Bronchial epithelial cell (primary cell): ENCODE results near the gene SOD1. TPM values are rescaled to one million over a fixed set of nuclear protein-coding genes. Genes with fewer than 3 reads are reported as not detected.

Experiments used
- DNase-seq: peaks from one replicate; pipeline ENCODE4 v3.0.0-alpha.2; 2010; ENCODE audit warnings: low read depth
- FAIRE-seq: peaks from 2 replicates; lab custom pipeline; 2011; peaks lifted over from hg19 to GRCh38; lab: Jason Lieb, UNC
- H3K27me3 ChIP-seq: 2 replicates; pipeline ENCODE4 v1.5.1; 2011; ENCODE audit warnings: low read length; ENCODE audit not compliant: control insufficient read depth, insufficient read depth
- H3K36me3 ChIP-seq: 2 replicates; pipeline ENCODE4 v1.5.1; 2011; ENCODE audit warnings: low read length; ENCODE audit not compliant: control insufficient read depth, insufficient read depth
- H3K4me3 ChIP-seq: 2 replicates; pipeline ENCODE4 v1.5.1; 2011; ENCODE audit warnings: mild to moderate bottlenecking, low read depth, low read length, control low read depth
- total RNA-seq: library from RNA; depleted of rRNA; stranded (reverse); fragments of >200 nt; gene quantifications from 2 replicates; pipeline ENCODE4 v1.2.1, GENCODE V29; 2014
- TF ChIP-seq, protein P1 (sequence below): IDR thresholded peaks from 2 replicates; pipeline ENCODE4 v1.5.1; 2011; ENCODE audit warnings: mild to moderate bottlenecking, moderate library complexity, low read length, control low read depth, inconsistent platforms; ENCODE audit not compliant: insufficient read depth, severe bottlenecking

SOD1 gene
- total RNA-seq: 116 and 154 TPM in 2 replicates

DNA sequence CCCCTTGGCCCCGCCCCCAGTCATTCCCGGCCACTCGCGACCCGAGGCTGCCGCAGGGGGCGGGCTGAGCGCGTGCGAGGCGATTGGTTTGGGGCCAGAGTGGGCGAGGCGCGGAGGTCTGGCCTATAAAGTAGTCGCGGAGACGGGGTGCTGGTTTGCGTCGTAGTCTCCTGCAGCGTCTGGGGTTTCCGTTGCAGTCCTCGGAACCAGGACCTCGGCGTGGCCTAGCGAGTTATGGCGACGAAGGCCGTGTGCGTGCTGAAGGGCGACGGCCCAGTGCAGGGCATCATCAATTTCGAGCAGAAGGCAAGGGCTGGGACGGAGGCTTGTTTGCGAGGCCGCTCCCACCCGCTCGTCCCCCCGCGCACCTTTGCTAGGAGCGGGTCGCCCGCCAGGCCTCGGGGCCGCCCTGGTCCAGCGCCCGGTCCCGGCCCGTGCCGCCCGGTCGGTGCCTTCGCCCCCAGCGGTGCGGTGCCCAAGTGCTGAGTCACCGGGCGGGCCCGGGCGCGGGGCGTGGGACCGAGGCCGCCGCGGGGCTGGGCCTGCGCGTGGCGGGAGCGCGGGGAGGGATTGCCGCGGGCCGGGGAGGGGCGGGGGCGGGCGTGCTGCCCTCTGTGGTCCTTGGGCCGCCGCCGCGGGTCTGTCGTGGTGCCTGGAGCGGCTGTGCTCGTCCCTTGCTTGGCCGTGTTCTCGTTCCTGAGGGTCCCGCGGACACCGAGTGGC lies at the start of gene SOD1:
SOD1 (plus strand) TSS at position 158 of the 723 bp plus-strand sequence; CDS start at position 235, 77 bp downstream.
- Histone ChIP-seq H3K36me3 (peaks cover 4% of the 10 kb centered on the region), H3K4me3 (peak within 1 kb of the TSS; percentile 99), H3K27me3 (no peaks in the 10 kb centered on the region)
- DNase-seq (peak; percentile 74), FAIRE-seq (no peak)
- TF ChIP-seq, protein P1, sequence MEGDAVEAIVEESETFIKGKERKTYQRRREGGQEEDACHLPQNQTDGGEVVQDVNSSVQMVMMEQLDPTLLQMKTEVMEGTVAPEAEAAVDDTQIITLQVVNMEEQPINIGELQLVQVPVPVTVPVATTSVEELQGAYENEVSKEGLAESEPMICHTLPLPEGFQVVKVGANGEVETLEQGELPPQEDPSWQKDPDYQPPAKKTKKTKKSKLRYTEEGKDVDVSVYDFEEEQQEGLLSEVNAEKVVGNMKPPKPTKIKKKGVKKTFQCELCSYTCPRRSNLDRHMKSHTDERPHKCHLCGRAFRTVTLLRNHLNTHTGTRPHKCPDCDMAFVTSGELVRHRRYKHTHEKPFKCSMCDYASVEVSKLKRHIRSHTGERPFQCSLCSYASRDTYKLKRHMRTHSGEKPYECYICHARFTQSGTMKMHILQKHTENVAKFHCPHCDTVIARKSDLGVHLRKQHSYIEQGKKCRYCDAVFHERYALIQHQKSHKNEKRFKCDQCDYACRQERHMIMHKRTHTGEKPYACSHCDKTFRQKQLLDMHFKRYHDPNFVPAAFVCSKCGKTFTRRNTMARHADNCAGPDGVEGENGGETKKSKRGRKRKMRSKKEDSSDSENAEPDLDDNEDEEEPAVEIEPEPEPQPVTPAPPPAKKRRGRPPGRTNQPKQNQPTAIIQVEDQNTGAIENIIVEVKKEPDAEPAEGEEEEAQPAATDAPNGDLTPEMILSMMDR: no peak

DNA sequence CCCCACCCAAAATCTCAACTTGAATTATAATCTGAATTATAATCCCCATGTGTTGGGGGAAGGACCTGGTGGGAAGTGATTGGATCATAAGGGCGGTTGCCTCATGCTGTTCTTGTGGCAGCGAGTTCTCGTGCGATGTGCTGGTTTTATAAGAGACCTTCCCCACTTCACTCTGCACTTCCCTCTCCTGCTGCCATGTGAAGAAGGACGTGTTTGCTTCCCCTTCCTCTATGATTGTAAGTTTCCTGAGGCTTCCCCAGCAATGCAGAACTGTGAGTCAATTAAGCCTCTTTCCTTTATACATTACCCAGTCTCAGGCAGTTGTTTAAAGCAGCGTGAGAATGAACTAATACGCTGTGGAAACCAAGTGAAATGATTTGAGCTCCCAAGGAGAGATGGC lies 48.0 kb upstream of the SOD1 start:
- peak; percentile 43 for FAIRE-seq
- TF ChIP-seq, protein P1: no peak
- no peak for DNase-seq
- no peaks in the 10 kb centered on the region for H3K36me3 ChIP-seq
- no peaks in the 10 kb centered on the region for H3K27me3 ChIP-seq
- no peak overlapping the region for H3K4me3 ChIP-seq

DNA sequence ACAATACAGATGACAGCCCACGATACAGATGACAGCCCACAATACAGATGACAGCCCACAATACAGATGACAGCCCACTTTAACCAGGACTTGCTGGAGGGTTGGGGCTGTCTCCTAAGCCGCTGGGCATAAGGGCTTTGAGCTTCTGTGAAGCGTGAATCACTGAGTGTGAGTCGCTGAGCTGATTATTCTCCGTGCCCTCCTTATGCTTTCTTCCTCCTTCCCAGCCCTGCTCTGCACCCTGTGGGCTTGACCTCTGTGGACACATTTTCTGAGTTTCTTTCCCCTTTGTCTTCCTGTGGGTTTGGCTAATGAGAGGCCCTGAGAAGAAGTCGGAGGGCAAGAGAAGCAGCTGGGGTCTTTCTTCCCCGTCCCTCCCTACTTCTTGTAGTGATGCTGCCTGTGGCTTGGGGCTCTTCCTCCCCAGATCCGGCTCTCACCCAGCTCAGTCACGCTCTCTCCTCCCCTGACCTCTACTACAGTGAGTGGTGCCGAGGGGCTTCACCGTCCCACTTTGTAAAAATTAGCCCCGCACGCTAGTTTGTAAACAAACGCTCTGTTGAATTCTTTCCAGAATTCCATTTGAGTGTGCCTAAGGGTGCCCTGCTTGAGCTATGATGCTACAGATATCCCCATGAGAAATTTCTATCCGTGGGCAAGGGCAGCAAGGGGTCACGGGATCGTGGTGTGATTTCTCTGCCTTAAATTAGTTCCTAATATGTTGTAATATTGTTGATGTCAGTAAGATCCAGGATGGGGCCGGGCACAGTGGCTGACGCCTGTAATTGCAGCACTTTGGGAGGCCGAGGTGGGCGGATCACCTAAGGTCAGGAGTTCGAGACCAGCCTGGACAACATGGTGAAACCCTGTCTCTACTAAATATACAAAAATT lies 46.4 kb upstream of the SOD1 start:
- Histone ChIP-seq H3K36me3 (no peaks in the 10 kb centered on the region), H3K27me3 (no peaks in the 10 kb centered on the region), H3K4me3 (no peak overlapping the region)
- TF ChIP-seq, protein P1: no peak
- FAIRE-seq (no peak), DNase-seq (peak; percentile 15)

DNA sequence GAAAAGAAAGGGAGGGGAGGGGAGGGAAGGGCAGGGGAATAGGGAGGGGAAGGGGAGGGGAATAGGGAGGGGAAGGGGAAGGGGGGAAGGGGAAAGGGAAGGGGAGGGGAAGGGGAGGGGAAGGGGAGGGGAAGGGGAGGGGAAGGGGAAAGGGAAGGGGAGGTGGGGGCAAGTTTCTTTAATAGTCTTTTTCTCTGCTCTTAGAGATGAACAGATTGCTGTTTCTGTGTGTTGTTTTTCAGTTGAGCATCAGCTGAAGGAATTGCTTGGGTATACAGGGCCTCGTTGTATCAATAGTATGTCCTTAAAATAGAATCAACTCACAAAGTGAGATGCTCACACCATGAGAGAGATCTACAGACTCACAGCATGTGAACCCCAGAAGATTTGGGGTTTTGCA lies 44.8 kb upstream of the SOD1 start:
- H3K27me3 ChIP-seq: no peaks in the 10 kb centered on the region
- TF ChIP-seq, protein P1: no peak
- DNase-seq (no peak), FAIRE-seq (no peak)
- H3K36me3 ChIP-seq: no peaks in the 10 kb centered on the region
- H3K4me3 ChIP-seq: no peak overlapping the region

DNA sequence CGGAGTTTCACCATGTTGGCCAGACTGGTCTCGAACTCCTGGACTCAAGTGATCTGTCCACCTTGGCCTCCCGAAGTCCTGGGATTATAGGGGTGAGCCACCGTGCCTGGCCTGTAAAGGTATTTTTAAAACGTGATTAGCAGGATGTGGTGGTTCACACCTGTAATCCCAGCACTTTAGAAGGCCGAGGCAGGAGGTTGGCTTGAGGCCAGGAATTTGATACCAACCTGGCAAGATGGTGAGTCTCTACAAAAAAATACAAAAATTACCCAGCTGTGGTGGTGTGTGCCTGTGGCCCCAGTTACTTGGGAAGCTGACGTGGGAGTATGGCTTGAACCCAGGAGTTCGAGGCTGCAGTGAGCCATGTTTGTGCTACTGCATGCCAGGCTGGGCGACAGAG lies 43.3 kb upstream of the SOD1 start:
- no peak for FAIRE-seq
- DNase-seq: no peak

More for the DNA sequence above, 43.3 kb upstream of the SOD1 start:
- no peak overlapping the region for H3K4me3 ChIP-seq
- H3K36me3 ChIP-seq: no peaks in the 10 kb centered on the region
- H3K27me3 ChIP-seq: no peaks in the 10 kb centered on the region
- TF ChIP-seq, protein P1: no peak
